ENCODE results near the gene GTF2I.

DNA sequence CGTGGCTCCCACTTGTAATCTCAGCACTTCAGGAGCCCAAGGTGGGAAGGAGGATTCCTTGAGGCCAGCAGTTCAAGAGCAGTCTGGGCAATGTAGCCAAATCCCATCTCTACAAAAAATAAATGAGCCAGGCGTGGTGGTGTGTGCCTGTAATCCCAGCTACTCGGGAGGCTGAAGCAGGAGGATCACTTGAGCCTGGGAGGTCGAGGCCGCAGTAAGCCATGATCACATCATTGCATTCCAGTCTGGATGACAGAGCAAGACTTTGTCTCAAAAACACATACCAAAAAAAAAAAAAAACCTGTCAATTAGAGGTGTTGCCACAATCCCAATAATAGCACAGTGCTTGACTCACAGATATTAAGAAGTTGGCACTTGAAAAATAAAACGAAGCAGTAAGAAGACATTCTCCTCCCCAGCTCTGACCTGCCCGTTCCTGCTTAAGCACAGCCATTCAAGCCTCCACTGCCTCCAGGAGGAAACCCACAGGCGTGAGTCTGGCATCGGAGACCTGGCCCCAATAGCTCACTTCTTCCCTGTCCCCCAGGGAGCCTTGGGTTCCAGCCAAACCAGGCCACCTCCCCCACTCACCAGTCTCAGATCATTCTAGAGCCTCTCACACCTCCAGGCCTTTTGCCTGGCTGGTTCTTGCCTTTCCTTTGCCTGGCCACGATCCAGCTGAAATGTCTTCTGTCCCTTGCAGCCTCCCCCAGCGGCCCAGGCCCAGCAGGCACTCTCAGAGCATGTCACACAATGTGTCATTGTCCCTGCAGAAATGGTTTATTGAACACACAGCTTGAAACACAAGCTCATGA, 45.3 kb upstream of the GTF2I start:
- TF ChIP-seq POLR2AphosphoS5 (IDR thresholded peaks at IDR 0.05; ENCODE audit: insufficient read depth in 1 of 2, low read depth in 1 of 2), result peak; percentile 22 to 42
- no peak for TF ChIP-seq POLR2A (IDR thresholded peaks at IDR 0.05)

Data from vagina (tissue), 2 donors.